ENCODE results near the gene NELL1. TPM values are rescaled to one million over a fixed set of nuclear protein-coding genes. Genes with fewer than 3 reads are reported as not detected.

Gene NELL1
- total RNA-seq, 1 experiment from 2014 or later: 0.22 TPM

DNA sequence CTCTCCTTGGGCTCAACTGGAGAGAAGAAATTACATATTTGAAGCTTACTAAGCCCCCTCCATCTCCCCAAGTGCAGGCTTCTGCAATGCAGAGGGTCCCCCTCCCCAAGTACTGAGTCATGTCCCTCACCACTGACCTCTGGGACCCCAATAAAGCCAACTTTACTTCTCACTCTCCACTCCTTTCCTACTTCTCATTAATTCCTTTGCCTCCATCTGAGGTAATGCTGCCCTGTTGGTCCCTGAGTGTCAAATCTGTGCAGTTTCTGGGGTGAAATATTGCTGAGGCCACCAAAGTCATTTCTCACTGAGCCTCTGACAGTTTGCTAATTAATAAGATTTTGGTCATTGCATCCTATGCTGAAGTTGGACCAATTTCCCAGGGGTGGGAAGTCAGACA lies 101.6 kb downstream of the NELL1 start:
- no peak overlapping the region for H3T11ph ChIP-seq (ENCODE audit: low read length)
- Mint-ChIP-seq H3K27ac (no peak overlapping the region), H3K9me3 (no peaks in the 10 kb centered on the region), H3K4me1 (peaks cover 4 to 5% of the 10 kb centered on the region in 2 experiments), H3K27me3 (ENCODE audit: low read depth) (no peaks in the 10 kb centered on the region; the same call in 1 of the 2 replicates), H3K36me3 (ENCODE audit: insufficient read depth in 1 of 3, low read depth in 3 of 3) (no peaks in the 10 kb centered on the region), H3K4me3 (no peak overlapping the region)
- no peak for DNase-seq
- no peaks in the 10 kb centered on the region for H3K79me1 ChIP-seq (ENCODE audit: insufficient read depth, low read depth, low read length, poor library complexity, severe bottlenecking)
- H3K9ac ChIP-seq (ENCODE audit: extremely low read depth, insufficient read length, low read length): no peak overlapping the region
- H3K4me1 ChIP-seq (ENCODE audit: insufficient read depth, low read length): no peaks in the 10 kb centered on the region
- no peak overlapping the region for H2BK20ac ChIP-seq (ENCODE audit: low read depth, low read length, poor library complexity, severe bottlenecking)
- no peak overlapping the region for H3K27ac ChIP-seq (ENCODE audit: insufficient read length, low read depth, low read length)
- H4K5ac ChIP-seq (ENCODE audit: insufficient read length, low read depth, low read length): no peak overlapping the region
- H3K27me3 ChIP-seq (ENCODE audit: insufficient read depth, low read length): no peaks in the 10 kb centered on the region
- no peak overlapping the region for H2AFZ ChIP-seq (ENCODE audit: low read length)
- no peak overlapping the region for H2BK12ac ChIP-seq (ENCODE audit: insufficient read length, low read depth, low read length)
- H3K56ac ChIP-seq (ENCODE audit: insufficient read length, low read depth, low read length): no peak overlapping the region
- no peak overlapping the region for H3K23ac ChIP-seq (ENCODE audit: insufficient read length, low read depth, low read length)
- H2BK5ac ChIP-seq (ENCODE audit: insufficient read length, low read length): no peak overlapping the region
- H2AK5ac ChIP-seq (ENCODE audit: insufficient read length, low read length): no peak overlapping the region
- H3K14ac ChIP-seq (ENCODE audit: insufficient read depth, low read length): no peak overlapping the region
- TF ChIP-seq, protein P1, sequence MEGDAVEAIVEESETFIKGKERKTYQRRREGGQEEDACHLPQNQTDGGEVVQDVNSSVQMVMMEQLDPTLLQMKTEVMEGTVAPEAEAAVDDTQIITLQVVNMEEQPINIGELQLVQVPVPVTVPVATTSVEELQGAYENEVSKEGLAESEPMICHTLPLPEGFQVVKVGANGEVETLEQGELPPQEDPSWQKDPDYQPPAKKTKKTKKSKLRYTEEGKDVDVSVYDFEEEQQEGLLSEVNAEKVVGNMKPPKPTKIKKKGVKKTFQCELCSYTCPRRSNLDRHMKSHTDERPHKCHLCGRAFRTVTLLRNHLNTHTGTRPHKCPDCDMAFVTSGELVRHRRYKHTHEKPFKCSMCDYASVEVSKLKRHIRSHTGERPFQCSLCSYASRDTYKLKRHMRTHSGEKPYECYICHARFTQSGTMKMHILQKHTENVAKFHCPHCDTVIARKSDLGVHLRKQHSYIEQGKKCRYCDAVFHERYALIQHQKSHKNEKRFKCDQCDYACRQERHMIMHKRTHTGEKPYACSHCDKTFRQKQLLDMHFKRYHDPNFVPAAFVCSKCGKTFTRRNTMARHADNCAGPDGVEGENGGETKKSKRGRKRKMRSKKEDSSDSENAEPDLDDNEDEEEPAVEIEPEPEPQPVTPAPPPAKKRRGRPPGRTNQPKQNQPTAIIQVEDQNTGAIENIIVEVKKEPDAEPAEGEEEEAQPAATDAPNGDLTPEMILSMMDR (conservative IDR thresholded peaks at IDR 0.05): no peak
- no peak overlapping the region for H2BK15ac ChIP-seq (ENCODE audit: low read depth, low read length)
- H2BK120ac ChIP-seq (ENCODE audit: low read depth, low read length, poor library complexity, severe bottlenecking): no peak overlapping the region
- no peaks in the 10 kb centered on the region for H4K20me1 ChIP-seq (ENCODE audit: control insufficient read depth, insufficient read depth, insufficient read length)
- H3K4me2 ChIP-seq (ENCODE audit: insufficient read depth, insufficient read length, low read length): no peak overlapping the region
- H3K18ac ChIP-seq (ENCODE audit: insufficient read length, low read depth, low read length): no peak overlapping the region
- H3K4ac ChIP-seq (ENCODE audit: low read depth, low read length): no peak overlapping the region
- no peak overlapping the region for H4K8ac ChIP-seq (replicated peaks; ENCODE audit: insufficient read length, low read depth, low read length)
- no peaks in the 10 kb centered on the region for H3K9me3 ChIP-seq (ENCODE audit: control insufficient read depth, low read depth, low read length)
- no peaks in the 10 kb centered on the region for H3K79me2 ChIP-seq (ENCODE audit: insufficient read depth, low read length)
- no peak overlapping the region for H4K91ac ChIP-seq (ENCODE audit: insufficient read length, low read depth, low read length)
- no peaks in the 10 kb centered on the region for H3K23me2 ChIP-seq (ENCODE audit: insufficient read length, low read depth, low read length, poor library complexity, severe bottlenecking)

Data from H9 (cell line).